ENCODE data around the gene RNF125.

RNF125 gene

DNA sequence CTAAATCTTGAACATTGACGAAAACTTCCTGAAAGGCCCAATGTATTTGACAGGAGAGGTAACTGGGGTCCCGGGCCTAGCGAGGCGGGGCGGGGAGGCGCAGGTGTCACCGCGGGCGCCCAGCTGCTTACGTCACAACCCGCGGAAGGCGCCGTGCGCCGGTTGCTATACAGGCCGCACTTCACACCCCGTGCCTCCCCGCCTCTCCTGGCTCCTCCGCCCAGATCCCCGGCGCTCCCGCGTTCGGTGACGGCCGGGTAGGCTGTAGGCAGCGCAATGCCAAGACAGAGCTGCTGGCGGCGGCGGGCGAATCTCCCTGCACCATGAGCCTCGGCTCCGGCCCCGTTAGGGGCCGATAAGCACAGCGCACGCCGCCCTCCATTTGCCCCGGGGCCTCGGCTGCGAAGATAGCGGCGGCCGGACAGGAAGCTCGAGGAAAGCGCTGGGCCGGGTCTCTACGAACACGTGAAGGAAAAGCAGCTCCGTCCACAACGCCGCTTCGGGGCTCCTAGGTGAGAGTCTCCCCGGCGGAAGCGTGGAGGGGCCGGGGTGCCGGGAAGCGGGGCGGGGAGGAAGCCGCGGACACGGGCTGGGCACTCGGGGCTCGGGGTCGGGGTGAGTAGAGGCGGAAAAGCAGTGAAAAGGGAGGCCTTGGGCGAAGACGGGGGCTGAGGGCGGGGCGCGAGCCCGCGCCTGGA lies 73.2 kb downstream of the RNF125 start, which contains the start of gene RNF138:
Gene RNF138 (plus strand): TSS at position 151 of the 698 bp plus-strand sequence. CDS start 903 bp downstream, outside the sequence.
- DNase-seq: peak; percentile 90

DNA sequence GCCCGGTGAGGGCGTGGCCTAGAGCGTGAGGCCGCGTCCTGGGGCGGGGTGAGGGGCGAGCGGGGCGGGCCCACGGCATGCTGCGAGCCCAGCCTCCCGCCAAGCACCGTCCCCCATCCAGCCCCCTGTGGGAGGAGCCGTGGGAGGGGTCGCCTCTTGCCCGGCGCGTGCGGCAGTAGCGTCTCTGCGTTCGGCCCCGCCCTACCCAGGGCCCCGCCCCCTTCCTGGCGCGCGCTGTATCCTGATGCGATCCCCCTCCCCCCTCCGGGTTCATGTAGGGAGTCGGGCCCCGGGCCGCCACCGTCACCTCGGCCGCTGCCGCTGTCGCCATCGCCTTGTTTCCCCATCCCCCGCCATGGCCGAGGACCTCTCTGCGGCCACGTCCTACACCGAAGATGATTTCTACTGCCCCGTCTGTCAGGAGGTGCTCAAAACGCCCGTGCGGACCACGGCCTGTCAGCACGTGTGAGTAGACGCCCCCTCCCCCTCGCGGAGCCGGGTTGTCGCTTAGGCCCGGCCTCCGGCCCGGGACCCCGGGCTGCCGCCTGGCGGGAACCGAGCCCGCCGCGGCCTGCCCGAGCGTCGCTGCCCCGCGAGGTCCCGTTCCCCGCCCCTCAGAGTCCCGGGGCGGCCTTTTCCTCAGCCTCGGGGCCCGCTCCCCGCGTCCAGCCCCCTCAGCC lies 73.9 kb downstream of the RNF125 start:
- peak; percentile 99 for DNase-seq

DNA sequence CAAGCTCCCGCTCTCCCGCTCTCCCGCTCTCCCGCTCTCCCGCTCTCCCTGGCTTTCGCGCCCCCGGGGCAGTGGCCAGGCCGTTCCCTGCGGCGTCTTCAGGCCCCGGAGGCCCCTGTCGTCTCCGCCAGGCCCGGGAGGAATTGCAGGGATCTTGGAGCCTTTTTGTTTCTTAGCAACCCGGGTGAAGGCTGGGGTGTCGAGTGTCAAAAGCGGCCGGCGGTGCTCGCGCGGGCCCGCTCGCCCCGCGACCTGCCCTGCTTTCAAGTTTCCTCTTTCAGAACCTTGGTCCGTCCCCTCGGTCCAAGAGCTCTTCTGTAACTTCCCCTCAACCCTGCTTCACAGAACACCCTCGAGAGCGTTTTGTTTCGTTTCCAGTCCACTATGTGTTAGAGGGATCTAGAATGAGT lies 74.5 kb downstream of the RNF125 start:
- DNase-seq: peak; percentile 58

DNA sequence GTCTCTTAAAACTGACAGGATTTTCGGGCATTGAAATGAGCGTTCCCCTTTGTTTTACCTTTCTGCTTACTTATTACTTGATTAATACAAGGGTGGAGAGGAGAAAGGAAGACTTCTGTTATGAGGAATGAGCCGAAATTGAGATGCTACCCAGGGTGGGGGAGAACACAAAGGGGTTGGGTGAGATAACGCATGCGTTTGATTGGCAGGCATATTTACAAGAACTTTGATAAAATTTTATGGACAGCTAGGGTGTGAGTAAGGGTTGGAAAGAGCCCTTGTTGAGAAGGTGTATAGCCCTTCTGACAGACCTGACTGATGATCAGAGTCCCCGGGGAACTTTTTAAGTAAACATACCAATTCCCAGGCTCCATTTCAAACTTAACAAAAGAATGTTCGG lies 74.9 kb downstream of the RNF125 start:
- no peak for DNase-seq

DNA sequence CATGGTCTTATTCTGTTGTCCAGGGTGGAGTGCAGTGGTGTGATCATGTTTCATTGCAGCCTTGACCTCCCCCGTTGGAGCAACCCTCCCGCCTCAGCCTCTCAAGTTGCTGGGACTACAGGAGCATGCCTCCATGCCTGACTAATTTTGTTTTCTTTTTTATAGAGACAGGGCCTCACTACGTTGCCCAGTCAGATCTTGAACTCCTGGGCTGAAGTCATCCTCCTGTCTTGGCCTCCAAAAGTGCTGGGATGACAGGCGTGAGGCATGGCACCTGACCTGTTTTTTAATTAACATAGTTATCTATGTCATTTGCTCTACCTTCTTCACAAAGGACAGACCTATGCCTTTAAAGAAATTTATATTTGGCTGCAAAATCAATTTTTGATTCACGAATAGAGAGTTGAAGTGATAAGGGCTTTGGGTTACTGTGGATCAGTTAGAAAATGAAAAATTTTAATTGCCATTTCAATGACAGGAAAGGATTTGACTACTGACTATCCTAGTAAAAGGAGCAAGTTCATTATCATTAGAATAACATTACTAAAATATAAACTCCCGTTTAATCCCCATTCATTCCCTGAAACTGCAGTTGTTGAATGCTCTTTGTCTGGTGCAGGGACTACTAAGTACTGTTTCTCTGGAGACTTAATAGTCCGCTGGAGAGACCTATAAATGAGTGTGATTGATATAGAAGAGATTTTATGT lies 76.7 kb downstream of the RNF125 start:
- no peak for DNase-seq

DNA sequence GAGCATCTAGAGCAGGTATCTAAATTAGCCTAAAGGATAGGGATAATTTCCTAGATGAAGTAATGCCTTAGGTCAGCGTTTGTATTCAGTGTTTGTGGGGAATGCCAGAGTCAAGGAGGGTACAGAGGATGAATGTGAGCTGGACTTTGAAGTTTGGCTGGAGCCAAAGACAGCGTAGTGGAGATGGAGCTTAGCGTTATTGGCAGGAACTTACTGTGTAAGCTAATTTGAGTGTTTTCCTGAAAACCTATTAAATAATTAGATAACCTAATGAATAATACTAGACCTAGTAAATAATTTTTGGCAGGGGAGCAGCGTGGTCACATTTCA lies 77.2 kb downstream of the RNF125 start:
- DNase-seq: no peak

DNA sequence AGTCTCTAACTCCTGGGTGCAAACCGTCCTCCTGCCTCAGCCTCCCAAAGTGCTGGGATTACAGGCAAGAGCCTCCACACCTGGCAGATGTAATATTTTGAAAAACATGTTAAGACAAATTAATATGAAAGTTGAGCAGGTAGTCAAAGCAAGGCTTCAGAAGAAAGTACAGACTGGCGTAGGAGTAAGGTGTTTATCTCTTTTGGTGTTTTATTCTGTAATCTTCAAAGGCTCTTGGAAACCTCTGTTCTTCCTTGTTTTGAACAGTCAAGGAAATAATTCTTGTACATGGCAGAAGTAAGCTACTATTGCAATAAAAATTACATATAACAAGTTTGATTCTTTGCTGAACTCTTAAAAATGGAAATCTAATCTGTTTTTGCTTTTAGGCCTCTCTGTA lies 78.3 kb downstream of the RNF125 start:
- DNase-seq: no peak

DNA sequence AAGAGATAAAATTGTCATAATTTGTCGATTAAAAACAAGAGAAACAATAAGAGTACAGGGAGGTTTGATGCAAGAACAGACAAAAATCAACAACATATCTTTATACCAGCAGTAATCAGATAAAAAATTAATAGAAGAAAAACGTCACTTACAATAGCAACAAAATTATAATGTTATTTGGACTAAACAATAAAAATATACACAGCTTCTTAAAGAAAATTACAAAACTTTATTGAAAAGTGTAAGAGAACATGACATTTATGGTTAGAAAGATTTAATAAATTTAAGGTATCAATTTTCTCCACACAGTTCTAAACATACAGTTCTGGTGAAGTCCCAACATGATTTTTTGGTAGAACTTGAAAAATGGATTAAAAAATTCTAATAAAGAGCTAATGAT lies 85.9 kb downstream of the RNF125 start:
- DNase-seq: no peak

DNA sequence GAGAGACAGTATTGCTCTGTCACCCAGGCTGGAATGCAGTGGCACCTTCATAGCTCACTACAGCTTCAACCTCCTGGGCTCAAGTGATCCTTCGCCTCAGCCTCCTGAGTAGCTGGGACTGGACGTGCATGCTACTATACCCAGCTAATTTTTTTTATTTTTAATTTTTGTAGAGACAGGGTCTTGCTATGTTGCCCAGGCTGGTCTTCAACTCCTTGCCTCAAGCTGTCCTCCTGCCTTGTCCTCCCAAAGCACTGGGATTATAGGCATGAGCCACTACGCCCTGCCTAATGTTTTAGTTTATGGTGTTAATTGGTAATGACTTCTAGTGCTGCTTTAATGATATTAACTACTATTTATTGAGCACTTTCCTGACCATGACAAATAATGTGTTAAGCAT lies 91.4 kb downstream of the RNF125 start:
- no peak for DNase-seq

DNA sequence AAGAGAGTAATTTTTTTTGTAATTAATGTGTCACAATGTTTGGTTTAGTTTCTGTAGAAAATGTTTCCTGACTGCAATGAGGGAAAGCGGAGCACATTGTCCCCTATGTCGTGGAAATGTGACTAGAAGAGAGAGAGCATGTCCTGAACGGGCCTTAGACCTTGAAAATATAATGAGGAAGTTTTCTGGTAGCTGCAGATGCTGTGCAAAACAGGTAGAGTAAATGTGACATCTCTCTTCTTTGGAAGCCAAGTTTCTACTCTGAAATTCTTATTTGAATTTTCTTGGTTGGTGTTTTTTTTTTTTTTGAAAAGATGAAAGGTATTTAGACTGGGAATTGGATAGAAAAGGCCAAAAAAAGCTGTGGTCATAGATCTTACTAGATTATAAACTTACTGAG lies 93.1 kb downstream of the RNF125 start:
- no peak for DNase-seq

DNA sequence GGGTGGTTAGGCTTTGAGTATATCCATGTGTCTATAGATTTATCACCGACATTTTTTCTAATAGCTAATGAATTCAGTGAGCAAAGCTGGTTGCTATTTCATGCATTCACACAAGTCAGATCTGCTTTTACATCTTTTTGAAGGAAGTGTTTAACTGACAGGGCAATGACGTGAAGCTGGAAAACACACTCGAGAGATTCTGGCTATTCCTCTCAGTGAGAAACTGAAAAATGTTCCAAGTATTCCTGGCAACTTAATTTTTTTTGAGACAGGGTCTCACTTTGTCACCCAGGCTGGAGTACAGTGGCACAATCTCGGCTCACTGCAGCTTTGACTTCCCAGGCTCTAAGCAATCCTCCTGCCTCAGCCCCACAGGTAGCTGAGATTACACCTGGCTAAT lies 94.2 kb downstream of the RNF125 start:
- no peak for DNase-seq

DNA sequence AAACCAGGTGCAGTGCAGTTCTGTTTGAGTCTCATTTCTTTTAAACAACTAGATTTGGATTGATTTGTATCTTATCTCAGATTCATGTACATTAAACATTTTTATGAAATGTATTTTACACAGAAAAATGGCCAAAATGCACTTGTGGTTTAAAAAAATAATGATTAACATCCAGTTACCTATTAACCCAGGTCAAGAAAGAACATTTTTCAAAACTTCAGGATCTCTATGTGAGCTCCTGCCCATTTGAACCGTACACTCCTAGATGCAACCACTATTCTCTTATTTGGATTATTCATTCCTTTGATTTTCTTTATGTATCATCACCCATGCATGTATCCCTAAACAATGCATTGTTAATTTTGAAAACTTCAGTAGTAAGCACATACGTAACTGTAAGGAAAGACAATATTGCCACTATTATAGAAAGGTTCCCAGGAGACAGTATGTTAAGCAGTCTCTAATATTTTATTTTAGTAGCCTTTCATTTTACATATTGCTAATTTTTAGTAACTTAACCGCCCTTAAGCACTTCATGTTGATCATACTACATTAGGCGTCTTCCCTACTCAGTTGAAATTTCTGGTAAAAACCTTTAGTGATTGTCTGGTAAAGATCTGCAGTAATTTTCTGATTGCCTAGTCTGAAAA lies 95.8 kb downstream of the RNF125 start:
- DNase-seq: no peak

DNA sequence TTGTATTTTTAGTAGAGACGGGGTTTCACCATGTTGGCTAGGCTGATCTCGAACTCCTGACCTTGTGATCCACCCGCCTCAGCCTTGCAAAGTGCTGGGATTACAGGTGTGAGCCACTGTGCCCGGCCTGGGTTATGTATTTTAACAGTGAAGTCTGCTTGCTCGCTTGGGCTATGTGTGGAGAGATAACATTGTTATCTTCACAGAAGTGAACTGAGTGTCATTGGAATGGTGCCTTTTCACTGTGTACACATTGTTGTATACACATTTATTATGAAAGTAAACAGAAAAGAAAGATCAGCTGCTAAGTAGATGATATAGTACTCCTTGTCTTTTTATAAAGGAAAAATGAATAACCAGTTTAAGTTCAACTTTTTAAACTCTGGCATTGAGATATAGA lies 103.4 kb downstream of the RNF125 start:
- DNase-seq: no peak
